GM19397 (cell line): ENCODE measurements around the gene VAC14.

Source experiments
- ATAC-seq: cut with Tn5 transposase; IDR thresholded peaks from one replicate; pipeline ENCODE4 v1.9.1; 2021; ENCODE audit warnings: mild to moderate bottlenecking, moderate library complexity; ENCODE audit not compliant: unreplicated experiment

VAC14 gene

GRCh38 chr16:70709457-70709856 is 91.5 kb downstream of the VAC14 start:
- no peak for ATAC-seq

GRCh38 chr16:70708366-70709246 is 92.4 kb downstream of the VAC14 start:
- ATAC-seq, result no peak

- ATAC-seq, result no peak
Observed at GRCh38 chr16:70706948-70707465, 94.0 kb downstream of the VAC14 start.

GRCh38 chr16:70705056-70705455 is 95.9 kb downstream of the VAC14 start:
- no peak for ATAC-seq

- no peak for ATAC-seq
Observed at GRCh38 chr16:70704586-70704985, 96.4 kb downstream of the VAC14 start.

GRCh38 chr16:70703835-70704381 is 97.0 kb downstream of the VAC14 start:
- no peak for ATAC-seq

- ATAC-seq, result no peak
Observed at GRCh38 chr16:70703041-70703834, 97.7 kb downstream of the VAC14 start.

GRCh38 chr16:70702624-70703023 is 98.3 kb downstream of the VAC14 start:
- no peak for ATAC-seq

- ATAC-seq, result no peak
Observed at GRCh38 chr16:70701998-70702397, 99.0 kb downstream of the VAC14 start.

- ATAC-seq, result no peak
Observed at GRCh38 chr16:70701596-70701995, 99.4 kb downstream of the VAC14 start.

- ATAC-seq, result no peak
Observed at GRCh38 chr16:70701036-70701435, 99.9 kb downstream of the VAC14 start.

GRCh38 chr16:70700101-70701020 is 100.6 kb downstream of the VAC14 start:
- ATAC-seq, result no peak

GRCh38 chr16:70699696-70700095 is 101.3 kb downstream of the VAC14 start:
- no peak for ATAC-seq

GRCh38 chr16:70698901-70699300 is 102.1 kb downstream of the VAC14 start:
- ATAC-seq, result no peak

GRCh38 chr16:70697594-70698170 is 103.3 kb downstream of the VAC14 start:
- no peak for ATAC-seq

GRCh38 chr16:70696952-70697593 is 103.9 kb downstream of the VAC14 start:
- no peak for ATAC-seq

GRCh38 chr16:70696355-70696754 is 104.6 kb downstream of the VAC14 start:
- no peak for ATAC-seq

GRCh38 chr16:70695331-70696070 is 105.5 kb downstream of the VAC14 start:
- no peak for ATAC-seq

GRCh38 chr16:70694868-70695218 is 106.1 kb downstream of the VAC14 start:
- ATAC-seq, result no peak
